Suprapubic skin (tissue), 3 donors: Measurements from ENCODE around the gene TNFAIP3.

Experiments
- CTCF ChIP-seq, 2 donors: fragments of 200-600 bp in 1 of 2; fragments of 450-650 bp in 1 of 2; sonication (generic) in 1 of 2; IDR thresholded peaks; one replicate each; pipeline ENCODE4 v1.5.1; 2016 to 2019; ENCODE audit warnings: antibody characterized with exemption in 2 of 2, mild to moderate bottlenecking in 1 of 2, moderate library complexity in 1 of 2
- POLR2A ChIP-seq, 2 donors: fragments of 450-650 bp; IDR thresholded peaks; one replicate each; pipeline ENCODE4 v1.6.1; 2017; ENCODE audit warnings: antibody characterized with exemption in 2 of 2, mild to moderate bottlenecking in 2 of 2, moderate library complexity in 2 of 2

- TF ChIP-seq POLR2A (IDR thresholded peaks at IDR 0.05): no peak
- no peak for TF ChIP-seq CTCF (IDR thresholded peaks at IDR 0.05)
Measured at GRCh38 chr6:137856138-137856898, 10.7 kb upstream of the TNFAIP3 start.
